Skeletal muscle tissue (tissue), 4 donors: ENCODE measurements around the gene GCM1. TPM values are rescaled to one million over a fixed set of nuclear protein-coding genes. Genes with fewer than 3 reads are reported as not detected.

Experiments
- H3K27ac ChIP-seq: one replicate; pipeline ENCODE4 v1.7.0; 2013; ENCODE audit warnings: mild to moderate bottlenecking, low read depth, low read length, inconsistent platforms
- H3K27me3 ChIP-seq, 3 donors: one replicate each; pipeline ENCODE4 v1.7.0; 2013; ENCODE audit warnings: low read length in 3 of 3; ENCODE audit not compliant: control insufficient read depth in 3 of 3, insufficient read depth in 3 of 3
- H3K36me3 ChIP-seq, 3 donors: one replicate each; pipeline ENCODE4 v1.7.0; 2013; ENCODE audit warnings: low read length in 3 of 3; ENCODE audit not compliant: control insufficient read depth in 3 of 3, insufficient read depth in 3 of 3
- H3K4me1 ChIP-seq, 3 donors: one replicate each; pipeline ENCODE4 v1.7.0; 2013; ENCODE audit warnings: low read length in 3 of 3, mild to moderate bottlenecking in 3 of 3; ENCODE audit not compliant: control insufficient read depth in 3 of 3, insufficient read depth in 3 of 3
- H3K4me3 ChIP-seq, 3 donors: one replicate each; pipeline ENCODE4 v1.7.0; 2013; ENCODE audit warnings: low read length in 3 of 3
- H3K9ac ChIP-seq, 3 donors: one replicate each; pipeline ENCODE4 v1.7.0; 2013; ENCODE audit warnings: low read length in 3 of 3, mild to moderate bottlenecking in 3 of 3, moderate library complexity in 2 of 3, low read depth in 1 of 3
- H3K9me3 ChIP-seq, 3 donors: one replicate each; pipeline ENCODE4 v1.7.0; 2013; ENCODE audit warnings: low read length in 3 of 3; ENCODE audit not compliant: control insufficient read depth in 3 of 3
- total RNA-seq: library from RNA; depleted of rRNA; stranded (reverse); fragments of >200 nt; gene quantifications from one replicate; pipeline ENCODE4 v1.2.3, GENCODE V29; 2014
- donor health status: Osteomylitis.

The GCM1 gene
- total RNA-seq, 1 donor from 2014 or later = not detected

DNA sequence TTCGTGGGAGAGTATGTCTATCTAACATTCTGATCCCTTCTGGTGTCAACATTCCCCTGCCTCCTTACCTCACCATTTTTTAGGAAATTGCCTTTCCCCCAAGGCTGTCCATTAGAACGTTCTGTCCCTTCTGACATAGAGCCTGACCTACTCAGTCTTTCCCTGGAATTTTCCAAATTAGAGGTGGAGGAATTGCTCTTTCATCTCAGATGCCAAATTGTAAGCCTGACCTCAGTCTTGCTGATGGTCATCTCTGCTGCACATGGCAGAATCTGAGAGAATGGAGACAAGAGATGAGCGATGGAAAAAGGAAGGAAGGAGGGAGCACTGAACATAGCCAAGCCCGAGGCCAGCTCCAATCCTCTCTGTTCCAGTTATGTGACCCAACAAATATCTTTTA lies 5.4 kb upstream of the GCM1 start:
- Histone ChIP-seq H3K4me1 (no peaks in the 10 kb centered on the region), H3K9ac (no peak overlapping the region), H3K27ac (no peak overlapping the region), H3K36me3 (no peaks in the 10 kb centered on the region), H3K4me3 (no peak overlapping the region), H3K27me3 (no peaks in the 10 kb centered on the region), H3K9me3 (peaks cover 0 to 2% (median 0%) of the 10 kb centered on the region in 3 donors)

- no peak overlapping the region for H3K9ac ChIP-seq
- peaks cover 0 to 2% (median 0%) of the 10 kb centered on the region in 3 donors for H3K9me3 ChIP-seq
- H3K4me3 ChIP-seq = no peak overlapping the region
- H3K36me3 ChIP-seq = no peaks in the 10 kb centered on the region
- H3K27me3 ChIP-seq = no peaks in the 10 kb centered on the region
- H3K27ac ChIP-seq = no peak overlapping the region
- no peaks in the 10 kb centered on the region for H3K4me1 ChIP-seq
These were observed 3.9 kb upstream of the GCM1 start for GRCh38 chr6:53152576-53152975.

GRCh38 chr6:53151676-53152075 lies 3.0 kb upstream of the GCM1 start:
- no peak overlapping the region for H3K27ac ChIP-seq
- no peaks in the 10 kb centered on the region for H3K27me3 ChIP-seq
- peaks cover 0 to 2% (median 0%) of the 10 kb centered on the region in 3 donors for H3K9me3 ChIP-seq
- no peak overlapping the region for H3K4me3 ChIP-seq
- no peaks in the 10 kb centered on the region for H3K4me1 ChIP-seq
- no peak overlapping the region for H3K9ac ChIP-seq
- no peaks in the 10 kb centered on the region for H3K36me3 ChIP-seq

GRCh38 chr6:53144802-53145201 lies 3.8 kb downstream of the GCM1 start:
- no peaks in the 10 kb centered on the region for H3K9me3 ChIP-seq
- no peak overlapping the region for H3K4me3 ChIP-seq
- H3K9ac ChIP-seq = no peak overlapping the region
- no peak overlapping the region for H3K27ac ChIP-seq
- H3K4me1 ChIP-seq = no peaks in the 10 kb centered on the region
- no peaks in the 10 kb centered on the region for H3K27me3 ChIP-seq
- H3K36me3 ChIP-seq = no peaks in the 10 kb centered on the region

DNA sequence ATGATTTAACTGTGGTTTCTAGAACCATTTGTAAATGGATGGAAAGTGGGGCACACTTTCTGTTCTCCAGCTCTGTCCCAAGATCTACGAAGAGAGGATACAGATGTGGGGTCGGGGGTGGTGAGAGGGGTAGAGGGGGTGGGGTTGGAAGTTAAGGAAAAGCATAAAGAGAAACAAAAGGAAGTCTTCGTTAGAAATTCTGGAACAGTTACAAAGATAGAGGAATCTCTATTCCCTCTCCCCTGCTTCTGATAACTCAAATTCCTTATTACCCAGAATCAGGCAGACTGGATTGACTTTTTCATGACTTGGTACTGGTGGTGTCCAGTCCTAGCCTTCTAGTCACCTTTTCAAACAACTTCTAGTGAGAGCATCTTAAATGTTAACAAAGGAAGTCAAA lies 4.9 kb downstream of the GCM1 start:
- H3K36me3 ChIP-seq = no peaks in the 10 kb centered on the region
- no peak overlapping the region for H3K4me3 ChIP-seq
- no peak overlapping the region for H3K27ac ChIP-seq
- H3K9ac ChIP-seq = no peak overlapping the region
- H3K27me3 ChIP-seq = no peaks in the 10 kb centered on the region
- no peaks in the 10 kb centered on the region for H3K9me3 ChIP-seq
- H3K4me1 ChIP-seq = no peaks in the 10 kb centered on the region

DNA sequence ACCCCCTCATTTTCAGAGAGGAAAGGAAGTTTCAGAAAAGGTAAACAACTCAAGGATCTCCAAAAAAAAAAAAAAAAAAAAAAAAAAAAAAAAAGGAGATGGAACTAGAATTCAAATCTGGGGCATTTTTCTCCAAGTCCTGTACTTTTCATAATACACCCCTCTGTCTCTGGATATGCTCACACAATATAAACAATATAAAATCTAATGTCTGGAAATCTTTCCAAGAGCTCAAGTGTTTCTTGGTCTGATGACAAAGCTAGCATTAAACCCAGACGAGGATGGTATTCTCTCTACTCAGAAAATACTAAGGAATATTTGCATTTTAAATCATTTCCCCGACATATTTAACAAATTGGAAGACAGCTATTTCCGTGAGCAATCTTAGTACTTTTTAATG lies 5.8 kb downstream of the GCM1 start:
- Histone ChIP-seq H3K36me3 (no peaks in the 10 kb centered on the region), H3K27ac (no peak overlapping the region), H3K4me3 (no peak overlapping the region), H3K4me1 (no peaks in the 10 kb centered on the region), H3K9ac (no peak overlapping the region), H3K9me3 (no peaks in the 10 kb centered on the region), H3K27me3 (no peaks in the 10 kb centered on the region)

DNA sequence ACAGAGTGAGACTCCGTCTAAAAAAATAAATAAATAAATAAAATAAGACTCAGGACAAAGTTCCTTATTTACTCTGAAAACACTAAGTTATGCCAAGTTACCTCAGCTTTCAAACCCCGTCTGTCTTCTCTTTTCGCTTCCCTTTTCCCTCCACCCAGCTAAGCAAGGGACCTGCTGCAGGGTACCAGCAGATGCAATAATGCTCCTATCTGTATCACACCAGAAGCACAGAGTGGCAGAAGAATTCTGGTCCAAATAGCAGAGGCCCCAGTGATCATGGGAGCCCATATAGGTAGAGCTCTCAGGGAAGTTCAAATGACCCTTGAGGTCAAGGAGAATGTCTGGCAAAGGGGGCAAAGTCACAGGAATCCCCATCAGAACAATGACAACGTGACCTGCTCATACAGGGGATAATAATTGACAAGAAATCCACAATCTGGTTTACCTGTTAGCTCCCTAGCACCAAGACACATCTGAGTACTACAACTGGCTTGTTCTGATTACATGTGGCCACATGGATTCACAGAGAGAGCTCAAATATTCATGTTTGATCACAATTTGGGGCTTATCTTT lies 8.7 kb downstream of the GCM1 start:
- Histone ChIP-seq H3K9me3 (no peaks in the 10 kb centered on the region), H3K9ac (no peak overlapping the region), H3K27me3 (no peaks in the 10 kb centered on the region), H3K36me3 (no peaks in the 10 kb centered on the region), H3K27ac (no peak overlapping the region), H3K4me1 (no peaks in the 10 kb centered on the region), H3K4me3 (no peak overlapping the region)

GRCh38 chr6:53136000-53136609 lies 12.5 kb downstream of the GCM1 start:
- Histone ChIP-seq H3K27ac (no peak overlapping the region), H3K4me1 (no peaks in the 10 kb centered on the region), H3K9ac (no peak overlapping the region), H3K4me3 (no peak overlapping the region), H3K9me3 (no peaks in the 10 kb centered on the region), H3K27me3 (peaks cover 0 to 4% (median 4%) of the 10 kb centered on the region in 3 donors), H3K36me3 (no peaks in the 10 kb centered on the region)

DNA sequence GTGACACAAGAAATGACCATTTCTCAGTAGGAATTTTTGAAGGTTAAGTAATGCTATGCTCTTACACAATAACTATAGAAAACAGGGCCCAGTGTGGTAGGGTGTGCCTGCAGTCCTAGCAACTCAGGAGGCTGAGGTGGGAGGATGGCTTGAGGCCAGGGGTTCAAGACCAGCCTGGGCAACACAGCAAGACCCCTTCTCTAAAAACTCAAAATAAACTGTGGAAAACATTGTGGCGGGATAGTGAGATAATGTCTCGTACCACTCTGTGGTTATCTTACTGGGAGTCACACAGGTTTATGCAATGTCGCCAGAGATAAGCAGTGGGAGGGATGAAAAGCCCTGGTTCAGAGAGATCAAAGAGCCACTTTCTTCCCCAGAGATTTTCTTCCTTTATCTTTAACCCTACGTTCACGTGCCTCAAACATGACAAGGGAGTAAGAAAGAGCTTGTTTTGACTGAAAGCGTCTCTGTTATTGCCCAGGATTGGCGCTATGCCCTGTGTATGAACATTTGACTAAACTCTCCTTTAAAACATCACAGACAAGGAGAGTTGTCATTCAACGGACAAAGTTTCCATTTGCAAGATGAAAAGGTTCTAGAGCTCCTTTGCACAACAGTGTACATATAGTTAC lies 13.9 kb downstream of the GCM1 start:
- Histone ChIP-seq H3K9me3 (no peaks in the 10 kb centered on the region), H3K27ac (no peak overlapping the region), H3K4me1 (no peaks in the 10 kb centered on the region), H3K36me3 (no peaks in the 10 kb centered on the region), H3K27me3 (peaks cover 0 to 8% (median 6%) of the 10 kb centered on the region in 3 donors), H3K9ac (no peak overlapping the region), H3K4me3 (no peak overlapping the region)

GRCh38 chr6:53133961-53134360 lies 14.7 kb downstream of the GCM1 start:
- H3K4me3 ChIP-seq = no peak overlapping the region
- H3K27ac ChIP-seq = no peak overlapping the region
- no peaks in the 10 kb centered on the region for H3K9me3 ChIP-seq
- H3K9ac ChIP-seq = no peak overlapping the region
- H3K4me1 ChIP-seq = no peaks in the 10 kb centered on the region
- peaks cover 0 to 8% (median 6%) of the 10 kb centered on the region in 3 donors for H3K27me3 ChIP-seq
- H3K36me3 ChIP-seq = no peaks in the 10 kb centered on the region
